SIG-M5 (cell line): Measurements from ENCODE around the gene SOX2.
"Not testable (repeated sequence)": the region's sequence is repeated elsewhere in the genome, so short reads cannot be mapped to it uniquely, and the experiment has no call there.

Experiments
- DNase-seq: peaks from one replicate; lab custom pipeline; 2025; lab: John Stamatoyannopoulos, UW

Gene SOX2

GRCh38 chr3:181757694-181758306 lies 46.1 kb downstream of the SOX2 start:
- no peak for DNase-seq

GRCh38 chr3:181761906-181762305 lies 50.2 kb downstream of the SOX2 start:
- no peak for DNase-seq

- not testable (repeated sequence) for DNase-seq
Measured at GRCh38 chr3:181764033-181764432, 52.3 kb downstream of the SOX2 start.
